RWPE1 (cell line): ENCODE measurements around the gene VTCN1.

ENCODE experiments used
- CTCF ChIA-PET: fragments of 350-600 bp; sonication (Branson Sonifier 250); formaldehyde crosslinking; extraction: SDS; loops from one replicate; lab custom pipeline; 2021; lab: Yijun Ruan, JAX
- POLR2A ChIA-PET: fragments of 400-600 bp; formaldehyde crosslinking; extraction: SDS; loops from one replicate; lab custom pipeline; 2020; ENCODE audit warnings: antibody characterized with exemption; ENCODE audit not compliant: low non-redundant PET; lab: Yijun Ruan, JAX
- DNase-seq: peaks from one replicate; pipeline ENCODE4 v3.0.0; 2012; ENCODE audit warnings: low spot score
- H3K27ac ChIP-seq: fragments of 450-650 bp; 2 replicates; pipeline ENCODE4 v1.5.1; 2017
- TF ChIP-seq, protein P1 (sequence below): fragments of 450-650 bp; conservative IDR thresholded peaks from 2 replicates; pipeline ENCODE4 v1.5.1; 2017; ENCODE audit warnings: low read depth, mild to moderate bottlenecking

The VTCN1 gene

DNA sequence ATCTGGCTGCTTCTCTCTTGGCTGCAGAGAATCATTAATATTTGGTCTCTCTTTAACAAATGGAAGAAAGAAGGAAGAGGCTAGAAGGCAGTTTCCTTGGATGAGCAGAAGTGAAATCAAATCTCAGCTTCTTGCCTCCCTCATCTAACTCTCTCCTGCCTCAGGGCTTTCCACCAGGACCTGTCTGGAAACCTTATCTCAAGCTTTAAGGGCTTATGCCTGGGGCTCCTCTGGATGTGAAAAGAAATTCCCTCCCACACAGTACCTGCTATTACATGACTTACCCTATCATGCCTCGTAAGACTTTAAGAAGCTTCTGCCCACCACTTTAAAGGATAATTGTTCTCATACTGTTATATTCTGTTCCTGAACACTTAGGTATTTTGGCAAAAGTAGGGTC is 8.9 kb downstream of the VTCN1 start:
- CTCF ChIA-PET, result interaction anchor here (1.0 kb wide), 1 partner anchor 73 kb away, joined by 3 read pairs; no protein-coding TSS in a partner anchor
- no peak overlapping the region for H3K27ac ChIP-seq
- no peak for DNase-seq
- TF ChIP-seq, protein P1, sequence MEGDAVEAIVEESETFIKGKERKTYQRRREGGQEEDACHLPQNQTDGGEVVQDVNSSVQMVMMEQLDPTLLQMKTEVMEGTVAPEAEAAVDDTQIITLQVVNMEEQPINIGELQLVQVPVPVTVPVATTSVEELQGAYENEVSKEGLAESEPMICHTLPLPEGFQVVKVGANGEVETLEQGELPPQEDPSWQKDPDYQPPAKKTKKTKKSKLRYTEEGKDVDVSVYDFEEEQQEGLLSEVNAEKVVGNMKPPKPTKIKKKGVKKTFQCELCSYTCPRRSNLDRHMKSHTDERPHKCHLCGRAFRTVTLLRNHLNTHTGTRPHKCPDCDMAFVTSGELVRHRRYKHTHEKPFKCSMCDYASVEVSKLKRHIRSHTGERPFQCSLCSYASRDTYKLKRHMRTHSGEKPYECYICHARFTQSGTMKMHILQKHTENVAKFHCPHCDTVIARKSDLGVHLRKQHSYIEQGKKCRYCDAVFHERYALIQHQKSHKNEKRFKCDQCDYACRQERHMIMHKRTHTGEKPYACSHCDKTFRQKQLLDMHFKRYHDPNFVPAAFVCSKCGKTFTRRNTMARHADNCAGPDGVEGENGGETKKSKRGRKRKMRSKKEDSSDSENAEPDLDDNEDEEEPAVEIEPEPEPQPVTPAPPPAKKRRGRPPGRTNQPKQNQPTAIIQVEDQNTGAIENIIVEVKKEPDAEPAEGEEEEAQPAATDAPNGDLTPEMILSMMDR, result no peak
- POLR2A ChIA-PET, result no interaction called here

- ChIA-PET CTCF (no interaction called here), POLR2A (no interaction called here)
- DNase-seq, result no peak
- H3K27ac ChIP-seq, result no peak overlapping the region
- TF ChIP-seq, protein P1, result no peak
Measured at GRCh38 chr1:117198097-117198496, 12.6 kb downstream of the VTCN1 start.

- TF ChIP-seq, protein P1, result no peak
- POLR2A ChIA-PET, result no interaction called here
- no peak for DNase-seq
- no peak overlapping the region for H3K27ac ChIP-seq
- CTCF ChIA-PET, result interaction anchor here (0.5 kb wide), 1 partner anchor 95 kb away, joined by 3 read pairs; no protein-coding TSS in a partner anchor
Measured at GRCh38 chr1:117189726-117190125, 21.0 kb downstream of the VTCN1 start.

DNA sequence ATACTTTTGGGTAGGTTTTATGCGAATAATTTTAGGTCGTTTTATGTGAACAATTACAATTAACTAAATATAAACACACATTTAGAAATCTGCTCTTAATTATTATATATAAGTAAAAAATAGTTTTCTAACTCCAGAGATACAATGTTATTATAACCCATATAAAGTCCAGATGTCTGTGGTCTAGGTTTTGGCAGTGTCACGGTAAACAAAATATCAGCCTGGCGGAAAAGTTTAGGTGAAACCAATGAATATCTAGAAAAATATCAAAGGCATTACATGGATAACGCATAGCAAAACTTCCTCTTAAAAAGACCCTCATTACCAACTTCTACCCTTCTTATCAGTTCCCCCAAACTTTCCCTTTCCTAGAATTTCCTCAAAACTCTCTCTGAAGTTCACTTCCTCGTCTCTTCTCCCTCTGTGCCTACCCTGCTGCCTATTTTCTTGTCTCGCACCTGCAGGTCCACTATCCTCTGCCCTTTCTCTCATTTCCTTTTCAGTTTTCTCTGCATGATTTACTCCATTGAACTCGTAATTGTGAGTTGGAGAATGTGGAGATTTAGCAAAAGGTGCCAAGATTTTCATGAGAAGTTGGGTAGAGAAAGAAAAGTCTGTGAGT is 21.8 kb downstream of the VTCN1 start:
- ChIA-PET CTCF (no interaction called here), POLR2A (no interaction called here)
- H3K27ac ChIP-seq, result no peak overlapping the region

DNA sequence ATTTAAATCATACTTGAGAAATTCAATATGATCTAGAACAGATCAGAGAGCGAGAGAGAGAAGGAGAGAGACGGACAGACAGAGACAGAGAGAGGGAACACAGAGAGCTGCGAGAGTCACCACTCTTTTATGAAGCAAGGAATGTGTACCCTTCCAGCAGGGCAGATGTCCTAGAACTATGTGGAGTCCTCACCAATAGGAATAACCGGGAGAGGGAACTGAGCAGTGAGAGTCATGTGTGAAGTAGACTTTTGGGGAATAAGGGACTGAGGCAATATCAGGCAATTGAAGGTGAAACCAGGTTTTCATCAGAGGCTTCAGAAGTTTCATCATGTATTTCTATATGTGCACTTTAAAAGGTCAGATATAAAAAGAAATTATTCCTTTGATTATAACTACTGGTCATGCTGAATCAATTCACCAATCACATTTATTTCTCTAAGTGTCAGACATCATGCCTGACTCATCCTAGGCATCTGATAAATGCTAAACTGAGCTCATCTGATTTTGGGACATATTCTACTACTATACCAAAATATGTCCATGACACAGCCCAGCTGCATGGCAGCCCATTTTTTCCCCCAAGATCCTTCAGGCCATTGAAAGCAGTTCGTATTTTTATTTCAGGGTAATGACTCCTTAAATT is 22.4 kb downstream of the VTCN1 start:
- TF ChIP-seq, protein P1, result no peak
- no peak for DNase-seq
- CTCF ChIA-PET, result interaction anchor here (0.6 kb wide), 1 partner anchor 13 kb away, joined by 4 read pairs; no protein-coding TSS in a partner anchor
- H3K27ac ChIP-seq, result no peak overlapping the region
- POLR2A ChIA-PET, result no interaction called here

More for the DNA sequence above, 21.8 kb downstream of the VTCN1 start:
- DNase-seq, result no peak
- TF ChIP-seq, protein P1, result no peak

DNA sequence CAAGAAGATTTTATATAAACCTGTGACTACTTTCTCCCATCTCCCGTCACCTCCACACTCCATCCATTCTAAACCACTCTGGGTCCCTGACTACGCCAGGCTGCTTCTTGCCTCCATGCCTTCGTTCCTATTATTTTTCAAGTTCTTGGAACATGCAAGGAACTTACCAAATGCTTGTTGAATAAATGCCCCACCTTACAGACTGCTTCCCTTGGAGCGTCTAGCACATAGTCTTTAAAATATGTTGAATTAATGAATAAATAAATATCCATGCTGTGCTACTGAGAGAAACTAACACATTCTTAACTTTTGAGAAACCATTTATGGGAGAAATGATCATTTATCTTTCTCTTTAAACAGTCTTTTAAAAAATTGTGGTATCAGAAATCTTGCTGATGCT is 27.6 kb downstream of the VTCN1 start:
- TF ChIP-seq, protein P1, result no peak
- ChIA-PET CTCF (no interaction called here), POLR2A (no interaction called here)
- H3K27ac ChIP-seq, result no peak overlapping the region
- DNase-seq, result no peak
